NCI-H2196 (cell line): ENCODE data around the gene ZNG1A.
"Not testable (repeated sequence)": the region's sequence is repeated elsewhere in the genome, so short reads cannot be mapped to it uniquely, and the experiment has no call there.

Experiments used
- DNase-seq: peaks from one replicate; lab custom pipeline; 2025; ENCODE audit not compliant: unreplicated experiment; lab: John Stamatoyannopoulos, UW

ZNG1A gene

DNA sequence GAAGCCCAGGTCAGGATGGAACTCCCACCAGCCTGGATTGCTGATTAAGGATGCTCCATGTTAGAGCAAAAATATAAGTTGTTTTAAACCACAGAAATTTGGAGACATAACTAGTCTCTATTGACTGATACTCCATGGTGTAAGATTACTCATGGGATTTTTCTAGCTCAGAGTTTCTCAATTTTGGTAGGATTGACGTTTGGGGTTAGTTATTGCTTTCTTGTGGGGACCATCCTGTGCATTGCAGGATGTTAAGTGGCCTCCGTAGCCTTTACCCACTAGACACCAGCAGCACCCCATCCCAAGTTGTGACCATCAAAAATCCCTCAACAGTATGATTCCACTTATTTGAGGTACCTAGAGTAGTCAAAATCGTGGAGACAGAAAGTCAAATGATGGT, 80.1 kb downstream of the ZNG1A start:
- DNase-seq = not testable (repeated sequence)

DNA sequence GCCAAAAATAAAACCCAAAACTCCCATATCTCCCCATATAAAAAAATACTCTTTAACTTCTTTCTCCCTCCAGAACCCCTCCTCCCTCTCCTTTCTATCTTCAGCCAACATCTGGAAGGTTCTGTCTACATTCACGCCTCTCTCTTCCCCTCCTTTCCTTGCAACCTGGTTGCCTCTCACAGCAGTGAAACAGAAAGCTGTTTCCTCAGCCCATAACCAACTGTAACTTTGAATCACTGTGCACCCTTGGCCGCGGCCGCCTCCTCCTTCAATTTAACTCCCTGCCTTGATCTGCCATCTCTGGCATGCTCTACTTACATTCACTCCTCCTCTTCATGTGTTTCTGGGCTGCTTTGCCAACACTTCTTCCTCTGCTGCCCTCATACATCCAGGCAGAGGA, 83.9 kb downstream of the ZNG1A start:
- DNase-seq = not testable (repeated sequence)

DNA sequence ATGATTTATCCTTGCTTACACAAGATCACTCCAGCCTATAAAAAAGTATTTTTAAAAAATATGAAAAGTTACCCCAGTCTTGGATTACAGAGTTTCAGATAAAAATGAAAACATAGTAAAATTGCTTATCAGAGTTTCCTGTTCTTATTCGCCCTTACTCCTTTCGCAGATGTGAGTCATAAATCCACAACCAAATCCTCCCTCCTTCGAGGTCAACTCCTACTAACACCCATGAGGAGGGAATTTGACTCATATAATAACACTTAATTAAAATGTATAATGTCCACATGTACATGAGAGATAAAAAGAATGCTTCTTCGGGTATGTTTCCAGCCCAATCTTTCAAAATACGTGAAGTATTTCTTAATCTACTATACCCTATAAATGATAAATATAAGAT, 84.5 kb downstream of the ZNG1A start:
- not testable (repeated sequence) for DNase-seq

DNA sequence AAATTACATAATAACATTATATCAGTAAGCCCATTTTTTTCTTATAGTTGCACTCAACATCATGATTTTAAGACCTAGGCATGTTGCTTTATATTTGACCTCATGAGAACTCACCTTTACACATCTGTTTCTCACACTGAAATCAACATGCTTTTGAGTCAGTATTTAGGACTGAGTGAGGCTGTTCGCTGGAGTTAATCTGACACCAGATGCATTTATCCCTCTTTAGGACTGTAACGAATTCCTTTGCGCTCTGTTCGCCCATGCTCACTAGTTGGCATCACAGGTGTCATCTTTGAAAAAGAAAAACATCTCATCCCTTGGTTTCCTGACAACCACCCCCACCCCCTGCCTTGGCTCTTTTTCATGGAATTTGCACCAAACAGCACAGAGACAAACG, 84.9 kb downstream of the ZNG1A start:
- DNase-seq = not testable (repeated sequence)

DNA sequence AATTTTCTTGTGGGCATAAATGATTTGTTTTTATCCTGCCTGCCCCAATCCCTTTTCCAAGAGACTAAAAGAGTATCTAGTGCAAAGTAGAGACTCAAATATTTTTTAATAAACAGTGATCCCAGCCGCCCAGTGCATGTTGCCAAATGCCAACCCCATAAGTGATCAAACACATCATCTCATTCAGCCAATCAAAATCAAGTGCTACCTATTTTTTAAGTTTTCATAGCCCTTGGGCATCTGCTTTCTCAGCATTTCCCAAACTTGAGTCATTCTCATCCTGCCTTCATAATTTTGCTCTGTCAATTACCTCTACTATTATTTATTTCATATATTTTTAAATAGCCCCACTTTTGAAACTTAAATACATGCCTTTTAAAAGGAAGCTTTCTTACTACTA, 88.0 kb downstream of the ZNG1A start:
- not testable (repeated sequence) for DNase-seq

DNA sequence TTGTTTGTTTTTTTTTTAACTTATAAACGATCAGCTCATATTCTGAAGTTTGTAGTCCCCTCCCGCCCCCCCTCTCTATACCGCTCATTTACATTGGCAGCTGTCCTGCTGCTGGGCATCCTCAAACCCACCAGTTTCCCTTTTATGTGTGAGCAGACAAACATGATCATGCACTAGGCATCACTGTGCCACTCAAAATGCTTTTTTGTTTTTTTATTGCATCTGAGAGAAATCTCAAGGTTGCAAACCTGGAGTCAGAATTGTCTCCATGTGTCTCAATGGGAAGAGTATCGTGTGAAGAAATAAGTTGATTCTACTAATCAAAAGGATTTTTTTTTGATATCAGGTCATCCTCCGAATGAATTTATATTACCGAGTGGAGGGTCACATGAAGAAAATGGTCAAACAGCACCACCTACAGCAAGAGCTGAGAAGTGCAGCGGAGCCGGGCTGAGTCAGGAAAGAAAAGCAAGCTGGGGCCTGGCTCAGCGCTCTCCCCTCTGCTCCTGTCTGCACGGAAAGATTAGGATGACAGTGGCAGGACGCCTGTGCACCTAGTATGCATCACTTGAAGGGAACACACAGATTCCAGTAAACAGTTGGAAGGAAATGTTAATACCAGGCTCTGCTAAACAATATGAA, 90.3 kb downstream of the ZNG1A start:
- DNase-seq = not testable (repeated sequence)

DNA sequence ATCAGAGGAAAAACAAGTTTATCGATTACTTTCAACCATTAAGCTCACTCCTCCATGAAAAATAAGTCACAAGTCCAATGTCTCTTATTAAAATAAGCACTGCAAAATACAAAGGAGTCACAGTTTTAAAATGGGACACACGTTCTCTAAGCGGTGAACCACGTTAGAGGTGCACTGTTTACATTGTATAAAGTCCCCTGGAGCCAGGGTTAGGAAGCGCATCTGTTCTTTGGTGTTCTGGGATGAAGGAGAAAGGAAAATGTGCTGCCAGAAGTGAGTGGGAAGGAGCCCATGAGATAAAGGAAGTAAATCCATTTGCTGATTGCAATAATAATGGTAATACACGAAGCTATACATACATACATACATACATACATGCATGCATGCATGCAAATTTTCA, 91.0 kb downstream of the ZNG1A start:
- DNase-seq = not testable (repeated sequence)

DNA sequence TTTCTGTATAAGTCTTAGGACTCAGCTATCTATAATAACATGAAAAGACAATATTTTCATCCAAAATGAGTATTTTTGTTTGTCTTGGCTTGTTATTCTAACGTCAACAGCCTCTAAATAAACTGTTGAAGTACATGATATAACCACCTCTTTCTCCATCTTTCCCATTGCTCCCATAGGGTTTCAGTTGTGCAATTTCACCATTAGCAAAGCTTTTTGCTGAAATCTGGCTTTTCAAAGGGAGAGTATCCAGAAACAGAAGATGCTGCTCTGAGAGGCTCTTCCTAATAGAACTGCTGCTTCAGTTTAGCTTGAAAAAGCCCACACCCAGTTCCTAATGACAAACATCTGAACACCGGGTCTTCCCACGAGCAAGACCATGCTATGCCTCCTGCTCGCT, 91.8 kb downstream of the ZNG1A start:
- not testable (repeated sequence) for DNase-seq

DNA sequence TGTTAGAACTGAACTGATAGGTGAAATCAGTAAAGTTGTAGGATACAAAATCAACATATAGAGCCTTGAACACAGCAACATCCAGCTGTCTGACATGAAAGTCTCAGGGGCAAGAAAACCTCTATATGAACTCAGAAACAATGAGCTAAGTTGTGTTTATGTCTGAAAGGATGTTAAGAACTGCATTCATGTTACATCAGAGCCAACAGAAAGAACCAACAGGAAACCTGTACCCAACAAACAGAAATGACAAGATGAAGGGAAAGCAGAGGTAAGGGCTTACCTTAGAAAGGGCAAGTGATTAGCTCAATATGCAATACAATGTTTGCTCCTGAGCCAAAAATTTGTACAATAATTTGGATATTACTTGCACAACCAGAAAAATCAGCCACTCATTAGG, 92.2 kb downstream of the ZNG1A start:
- not testable (repeated sequence) for DNase-seq

DNA sequence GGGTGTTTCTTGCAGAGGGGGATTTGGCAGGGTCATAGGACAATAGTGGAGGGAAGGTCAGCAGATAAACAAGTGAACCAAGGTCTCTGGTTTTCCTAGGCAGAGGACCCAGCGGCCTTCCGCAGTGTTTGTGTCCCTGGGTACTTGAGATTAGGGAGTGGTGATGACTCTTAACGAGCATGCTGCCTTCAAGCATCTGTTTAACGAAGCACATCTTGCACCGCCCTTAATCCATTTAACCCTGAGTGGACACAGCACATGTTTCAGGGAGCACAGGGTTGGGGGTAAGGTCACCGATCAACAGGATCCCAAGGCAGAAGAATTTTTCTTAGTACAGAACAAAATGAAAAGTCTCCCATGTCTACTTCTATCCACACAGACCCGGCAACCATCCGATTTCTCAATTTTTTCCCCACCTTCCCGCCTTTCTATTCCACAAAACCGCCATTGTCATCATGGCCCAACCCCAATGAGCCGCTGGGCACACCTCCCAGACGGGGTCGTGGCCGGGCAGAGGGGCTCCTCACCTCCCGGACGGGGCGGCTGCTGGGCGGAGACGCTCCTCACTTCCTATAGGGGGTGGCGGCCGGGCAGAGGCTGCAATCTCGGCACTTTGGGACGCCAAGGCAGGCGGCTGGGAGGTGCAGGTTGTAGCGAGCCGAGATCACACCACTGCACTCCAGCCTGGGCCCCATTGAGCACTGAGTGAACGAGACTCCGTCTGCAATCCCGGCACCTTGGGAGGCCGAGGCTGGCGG, 95.7 kb downstream of the ZNG1A start:
- not testable (repeated sequence) for DNase-seq

DNA sequence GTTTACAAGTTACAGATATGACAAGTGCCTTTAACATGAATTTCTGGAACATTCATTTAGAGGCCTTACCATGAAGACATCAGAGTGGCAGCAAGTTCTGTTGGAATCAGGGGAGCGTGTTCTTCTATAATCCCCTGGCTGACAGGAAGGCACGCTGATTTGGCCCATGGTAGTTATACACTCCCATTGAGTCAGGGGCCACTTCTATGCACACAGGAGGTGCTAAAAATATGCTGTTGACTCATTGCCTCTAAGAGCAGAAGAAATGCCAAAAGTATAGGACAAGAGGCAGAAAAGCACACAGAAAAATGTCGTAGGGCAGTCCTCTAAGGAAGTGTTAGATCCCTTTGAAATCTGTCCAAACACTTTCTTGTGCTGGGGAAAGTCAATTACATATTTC, 100.5 kb downstream of the ZNG1A start:
- DNase-seq = not testable (repeated sequence)

DNA sequence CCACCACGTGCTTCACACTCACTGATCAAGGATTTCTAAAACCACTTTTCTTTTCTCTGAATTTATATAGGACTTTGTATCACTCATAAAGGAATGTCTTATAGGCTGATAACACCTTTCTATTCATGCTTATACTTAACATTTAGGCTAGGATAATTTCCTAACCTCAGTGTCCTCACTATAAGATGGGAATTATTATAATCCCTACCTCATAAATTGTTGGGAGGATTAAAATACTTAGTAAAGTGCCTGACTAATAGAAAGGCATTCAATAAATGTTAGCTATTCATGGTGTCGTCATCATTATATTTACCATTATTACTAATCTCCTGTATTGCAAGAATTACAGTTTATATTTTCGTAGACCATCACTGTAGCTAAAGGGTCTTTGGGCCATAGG, 102.5 kb downstream of the ZNG1A start:
- DNase-seq = not testable (repeated sequence)

DNA sequence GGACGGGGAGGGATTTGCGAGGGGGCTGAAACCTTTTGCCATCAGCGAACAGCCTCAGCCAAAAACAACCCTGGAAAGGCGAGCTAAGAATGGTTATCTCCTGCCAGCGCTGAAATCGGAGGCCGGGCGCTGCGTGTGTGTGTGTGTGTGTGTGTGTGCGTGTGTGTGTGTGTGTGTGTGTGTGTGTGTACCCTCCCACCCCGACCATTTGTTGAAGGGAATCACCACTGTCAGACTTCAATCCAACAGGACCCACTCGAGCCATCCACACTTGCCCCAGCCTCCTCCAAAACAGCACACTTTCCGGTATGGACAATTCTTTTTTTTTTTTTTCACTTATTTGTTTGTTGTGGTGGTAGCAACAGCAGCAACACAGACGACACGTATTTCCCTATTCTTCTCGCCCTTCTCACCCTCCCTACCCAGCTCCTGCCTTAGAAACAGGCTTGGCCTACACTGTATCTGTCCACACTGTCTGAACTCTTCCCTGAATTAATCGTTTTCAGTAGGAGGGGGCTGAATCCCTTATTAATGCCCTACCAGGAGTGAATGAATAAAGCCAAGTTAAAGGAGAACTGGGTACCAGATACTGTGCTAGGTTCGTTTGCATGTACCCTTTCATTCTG, 104.8 kb downstream of the ZNG1A start:
- DNase-seq = not testable (repeated sequence)

DNA sequence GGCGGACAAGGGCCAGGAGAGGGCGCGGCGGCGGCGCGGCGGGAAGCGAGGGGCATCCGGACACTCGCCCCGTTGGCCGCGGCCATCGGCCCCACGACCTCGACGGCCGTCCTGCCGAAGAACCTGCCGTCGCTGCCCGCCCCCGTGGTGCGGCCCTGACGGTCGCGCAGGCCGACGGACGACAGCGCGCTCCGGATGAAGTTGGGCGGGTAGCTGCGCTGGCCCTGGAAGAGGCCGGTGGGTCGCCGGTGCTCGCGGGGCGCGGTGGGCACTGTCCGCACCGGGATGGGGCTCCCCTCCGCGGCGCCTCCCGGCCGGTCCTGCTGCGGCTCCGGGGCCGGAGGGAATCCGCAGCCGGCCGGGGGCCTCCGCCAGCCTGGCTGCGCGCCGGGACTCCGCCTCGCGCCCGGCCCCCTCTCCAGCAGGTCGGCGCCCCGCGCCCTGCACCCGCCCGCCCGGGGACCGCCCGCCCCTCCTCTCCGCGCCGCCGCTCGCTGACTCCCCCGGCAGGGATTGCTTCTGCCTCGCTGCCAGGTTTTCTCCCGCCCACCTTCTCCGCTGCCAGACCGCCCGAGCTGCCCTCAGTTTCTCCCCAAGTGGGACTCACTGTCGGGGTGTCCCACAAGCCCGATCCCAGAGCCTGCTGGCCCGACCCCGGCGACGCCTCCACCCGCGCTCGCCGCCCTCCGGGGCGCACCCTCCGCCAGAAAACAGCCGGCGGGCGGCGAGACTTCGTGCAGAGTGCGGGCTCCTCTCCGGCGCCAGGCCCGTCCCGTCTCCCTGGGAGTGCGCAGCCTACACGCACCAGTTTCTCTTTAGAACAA, 105.6 kb downstream of the ZNG1A start:
- not testable (repeated sequence) for DNase-seq
